Prostate gland (tissue), 2 donors: ENCODE results near the gene PLA2G2D. TPM values are rescaled to one million over a fixed set of nuclear protein-coding genes. Genes with fewer than 3 reads are reported as not detected.

Experiments used
- DNase-seq: peaks from one replicate; pipeline ENCODE4 v3.0.0-alpha.2; 2019; ENCODE audit warnings: low spot score
- H3K27ac ChIP-seq, 2 donors: fragments of 200-600 bp; sonication (generic); 2 replicates each; pipeline ENCODE4 v1.5.1; 2017 to 2019
- H3K27me3 ChIP-seq: fragments of 200-600 bp; sonication (generic); replicated peaks from 2 replicates; pipeline ENCODE4 v1.5.1; 2019; ENCODE audit not compliant: insufficient read depth
- H3K36me3 ChIP-seq, 2 donors: fragments of 200-600 bp; sonication (generic); 1 replicate in 1 of 2; 2 replicates in 1 of 2; pipeline versions ENCODE4 v1.5.1 to v1.8.1; 2017 to 2019
- H3K4me1 ChIP-seq: fragments of 200-600 bp; sonication (generic); replicated peaks from 2 replicates; pipeline ENCODE4 v1.5.1; 2019
- H3K4me3 ChIP-seq, 2 donors: fragments of 200-600 bp; sonication (generic); 2 replicates each; pipeline ENCODE4 v1.5.1; 2017 to 2019
- H3K9me3 ChIP-seq: fragments of 200-600 bp; sonication (generic); 2 replicates; pipeline ENCODE4 v1.5.1; 2017
- CTCF ChIP-seq, 4 experiments: fragments of 200-600 bp in 2 of 4; fragments of 450-650 bp in 2 of 4; sonication (generic) in 2 of 4; IDR thresholded peaks; 1 replicate in 3 of 4; 2 replicates in 1 of 4; pipeline ENCODE4 v1.5.1; 2016 to 2019; ENCODE audit warnings: antibody characterized with exemption in 4 of 4, mild to moderate bottlenecking in 2 of 4, moderate library complexity in 2 of 4
- POLR2A ChIP-seq: fragments of 450-650 bp; IDR thresholded peaks from one replicate; pipeline ENCODE4 v1.6.1; 2016; ENCODE audit warnings: antibody characterized with exemption, mild to moderate bottlenecking
- POLR2AphosphoS5 ChIP-seq: sonication (generic); formaldehyde crosslinking; IDR thresholded peaks from one replicate; pipeline ENCODE4 v1.6.1; 2017; ENCODE audit warnings: antibody characterized with exemption
- WGBS: methylation state at CpG from one replicate; pipeline ENCODE4 v1.1.5; 2018; 5-methylcytosine and 5-hydroxymethylcytosine counted together
- intact Hi-C: fragments of 100-400 bp; cut with DNase I; formaldehyde crosslinking; loops from one replicate; pipeline ENCODE4 v1.14.2; 2022
- total RNA-seq, 2 donors: library from RNA; depleted of rRNA; stranded (reverse); fragments of >200 nt; gene quantifications; one replicate each; pipeline ENCODE4 v1.1.0, GENCODE V29; 2016

PLA2G2D gene
- total RNA-seq, 2 donors from 2014 or later, result not detected

- Histone ChIP-seq H3K9me3 (no peaks in the 10 kb centered on the region), H3K4me1 (no peaks in the 10 kb centered on the region), H3K27ac (no peak overlapping the region), H3K4me3 (no peak overlapping the region), H3K36me3 (no peaks in the 10 kb centered on the region), H3K27me3 (no peaks in the 10 kb centered on the region)
- intact Hi-C loops, result no loop called here
- TF ChIP-seq CTCF (IDR thresholded peaks at IDR 0.05) (no peak), POLR2A (no peak), POLR2AphosphoS5 (no peak)
- DNase-seq, result no peak
- WGBS, result 90% methylated on average over 5 of the region's 5 CpGs
Measured at GRCh38 chr1:20078711-20079110, 40.6 kb downstream of the PLA2G2D start.

GRCh38 chr1:20078171-20078651 lies 41.1 kb downstream of the PLA2G2D start:
- no peaks in the 10 kb centered on the region for H3K27me3 ChIP-seq
- no peak for DNase-seq
- WGBS, result 65% methylated on average over 8 of the region's 8 CpGs
- H3K36me3 ChIP-seq, result no peaks in the 10 kb centered on the region
- no peaks in the 10 kb centered on the region for H3K9me3 ChIP-seq
- H3K4me1 ChIP-seq, result no peaks in the 10 kb centered on the region
- no peak overlapping the region for H3K4me3 ChIP-seq
- no peak overlapping the region for H3K27ac ChIP-seq
- intact Hi-C loops, result no loop called here
- TF ChIP-seq CTCF (IDR thresholded peaks at IDR 0.05) (no peak), POLR2AphosphoS5 (no peak), POLR2A (no peak)

- no peaks in the 10 kb centered on the region for H3K36me3 ChIP-seq
- H3K9me3 ChIP-seq, result no peaks in the 10 kb centered on the region
- no peak overlapping the region for H3K27ac ChIP-seq
- no peak for TF ChIP-seq POLR2AphosphoS5
- TF ChIP-seq CTCF (IDR thresholded peaks at IDR 0.05), result no peak
- no peak for TF ChIP-seq POLR2A
- no peak overlapping the region for H3K4me3 ChIP-seq
- H3K4me1 ChIP-seq, result no peaks in the 10 kb centered on the region
- WGBS, result 89% methylated on average over 5 of the region's 5 CpGs
- no peak for DNase-seq
- intact Hi-C loops, result no loop called here
- H3K27me3 ChIP-seq, result no peaks in the 10 kb centered on the region
Measured at GRCh38 chr1:20076710-20077461, 42.5 kb downstream of the PLA2G2D start.

- intact Hi-C loops, result no loop called here
- H3K36me3 ChIP-seq, result no peaks in the 10 kb centered on the region
- H3K27me3 ChIP-seq, result no peaks in the 10 kb centered on the region
- H3K27ac ChIP-seq, result no peak overlapping the region
- TF ChIP-seq POLR2AphosphoS5 (no peak), CTCF (IDR thresholded peaks at IDR 0.05) (no peak), POLR2A (no peak)
- 68% methylated on average over 5 of the region's 5 CpGs for WGBS
- H3K4me3 ChIP-seq, result no peak overlapping the region
- no peaks in the 10 kb centered on the region for H3K4me1 ChIP-seq
- no peak for DNase-seq
- no peaks in the 10 kb centered on the region for H3K9me3 ChIP-seq
Measured at GRCh38 chr1:20076223-20076622, 43.1 kb downstream of the PLA2G2D start.

- H3K4me3 ChIP-seq, result no peak overlapping the region
- intact Hi-C loops, result no loop called here
- no peaks in the 10 kb centered on the region for H3K27me3 ChIP-seq
- no peaks in the 10 kb centered on the region for H3K36me3 ChIP-seq
- DNase-seq, result no peak
- TF ChIP-seq POLR2A, result no peak
- no peak for TF ChIP-seq CTCF (IDR thresholded peaks at IDR 0.05)
- no peak for TF ChIP-seq POLR2AphosphoS5
- no peaks in the 10 kb centered on the region for H3K9me3 ChIP-seq
- no peak overlapping the region for H3K27ac ChIP-seq
- WGBS, result 95% methylated on average over 2 of the region's 2 CpGs
- no peaks in the 10 kb centered on the region for H3K4me1 ChIP-seq
Measured at GRCh38 chr1:20075345-20075744, 44.0 kb downstream of the PLA2G2D start.
